ENCODE measurements around the gene B3GALT5.

B3GALT5 gene

GRCh38 chr21:39604951-39605350, 7.8 kb upstream of the B3GALT5 start:
- no peak for DNase-seq (ENCODE audit: low read depth in 2 of 2)

GRCh38 chr21:39610703-39611102, 2.0 kb upstream of the B3GALT5 start:
- no peak for DNase-seq (ENCODE audit: low read depth in 2 of 2)

- DNase-seq (ENCODE audit: low read depth in 2 of 2) = no peak
These were observed 1.1 kb upstream of the B3GALT5 start for GRCh38 chr21:39611551-39612190.

- DNase-seq (ENCODE audit: low read depth in 2 of 2) = no peak
These were observed 548 bp downstream of the B3GALT5 start for GRCh38 chr21:39613041-39613934.

DNA sequence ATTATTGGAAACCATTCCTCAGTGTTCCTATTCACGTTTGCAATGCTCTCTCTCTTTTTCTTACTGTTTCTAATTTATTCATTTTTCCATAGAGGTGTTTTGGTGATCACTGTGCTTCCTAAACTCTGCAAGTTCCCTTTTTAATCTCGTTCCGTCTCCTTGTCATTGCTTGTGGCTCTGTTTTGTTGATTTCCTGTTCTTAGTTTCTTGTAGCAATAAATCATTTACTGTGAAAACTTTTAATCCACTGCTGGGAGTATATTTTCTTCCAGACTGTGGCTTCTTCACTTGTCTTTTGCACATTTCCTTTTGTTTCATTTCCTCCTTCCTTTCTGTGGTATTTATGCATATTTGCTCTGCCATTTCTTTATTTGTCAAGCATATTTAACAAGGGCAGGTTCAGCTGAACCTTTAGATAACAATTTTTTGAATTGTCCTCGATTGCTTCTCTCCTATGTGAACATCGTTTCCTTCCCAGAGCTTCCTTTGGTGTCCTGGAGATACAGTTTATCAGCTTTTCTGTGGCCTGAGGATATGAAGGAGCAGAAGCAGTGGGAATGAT, 3.6 kb downstream of the B3GALT5 start:
- DNase-seq (ENCODE audit: low read depth in 2 of 2) = no peak

DNA sequence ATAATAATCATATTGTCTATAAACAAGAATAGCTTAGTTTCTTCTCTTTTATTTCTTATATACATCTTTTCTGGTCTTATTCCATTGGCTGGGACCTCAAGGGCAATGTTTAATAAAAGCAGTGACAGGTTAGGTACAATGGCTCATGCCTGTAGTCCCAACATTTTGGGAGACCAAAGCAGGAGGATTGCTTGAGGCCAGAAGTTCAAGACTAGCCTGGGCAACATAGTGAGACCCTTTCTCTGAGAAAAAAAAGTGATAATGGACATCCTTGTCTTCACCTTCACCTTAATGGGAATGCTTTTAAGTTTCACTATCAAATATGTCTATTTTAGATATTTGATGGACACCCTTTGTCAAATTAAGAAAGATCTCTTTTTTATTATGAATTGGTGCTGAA, 8.1 kb downstream of the B3GALT5 start:
- no peak for DNase-seq (ENCODE audit: low read depth in 2 of 2)

- DNase-seq (ENCODE audit: low read depth in 2 of 2) = no peak
These were observed 12.6 kb downstream of the B3GALT5 start for GRCh38 chr21:39625211-39625895.

- no peak for DNase-seq (ENCODE audit: low read depth in 2 of 2)
These were observed 15.6 kb downstream of the B3GALT5 start for GRCh38 chr21:39628385-39628784.

GRCh38 chr21:39630191-39630591, 17.5 kb downstream of the B3GALT5 start:
- DNase-seq (ENCODE audit: low read depth in 2 of 2) = no peak

GRCh38 chr21:39630827-39631226, 18.1 kb downstream of the B3GALT5 start:
- DNase-seq (ENCODE audit: low read depth in 2 of 2) = no peak

DNA sequence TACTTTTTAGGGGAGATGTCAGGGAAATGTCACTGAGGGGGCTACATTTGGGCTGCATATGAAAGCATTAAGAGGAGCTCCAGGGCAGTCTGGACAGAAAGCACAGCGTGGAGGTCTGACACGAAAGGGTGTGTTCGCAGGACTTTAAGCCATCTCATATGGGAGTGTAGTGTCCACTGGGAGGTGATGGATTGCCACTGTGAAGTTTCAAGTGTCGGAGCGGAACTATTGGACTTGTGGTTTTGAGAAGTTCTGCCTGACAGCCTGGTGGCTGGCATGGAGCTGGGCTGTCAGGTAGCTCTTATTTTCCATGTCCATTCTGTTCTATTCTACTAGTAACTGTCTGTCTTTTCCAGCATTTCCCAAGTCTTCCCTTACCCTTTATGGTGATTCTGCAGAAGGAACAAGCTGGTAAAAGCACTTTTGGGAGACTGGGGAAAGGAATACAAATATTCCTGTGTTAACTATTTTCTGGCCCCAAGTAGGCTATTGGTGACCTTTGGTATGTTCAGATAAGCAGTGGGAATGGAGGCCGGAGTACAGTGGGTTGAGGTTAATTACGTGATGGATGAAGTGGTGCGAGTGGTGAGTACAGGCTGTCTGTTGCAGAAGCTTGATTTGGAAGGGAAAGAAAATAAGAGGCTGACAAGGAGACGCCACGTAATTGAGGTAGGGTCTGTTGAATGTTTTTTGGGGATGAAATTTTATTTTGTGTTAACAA, 19.3 kb downstream of the B3GALT5 start:
- DNase-seq (ENCODE audit: low read depth in 2 of 2) = no peak

DNA sequence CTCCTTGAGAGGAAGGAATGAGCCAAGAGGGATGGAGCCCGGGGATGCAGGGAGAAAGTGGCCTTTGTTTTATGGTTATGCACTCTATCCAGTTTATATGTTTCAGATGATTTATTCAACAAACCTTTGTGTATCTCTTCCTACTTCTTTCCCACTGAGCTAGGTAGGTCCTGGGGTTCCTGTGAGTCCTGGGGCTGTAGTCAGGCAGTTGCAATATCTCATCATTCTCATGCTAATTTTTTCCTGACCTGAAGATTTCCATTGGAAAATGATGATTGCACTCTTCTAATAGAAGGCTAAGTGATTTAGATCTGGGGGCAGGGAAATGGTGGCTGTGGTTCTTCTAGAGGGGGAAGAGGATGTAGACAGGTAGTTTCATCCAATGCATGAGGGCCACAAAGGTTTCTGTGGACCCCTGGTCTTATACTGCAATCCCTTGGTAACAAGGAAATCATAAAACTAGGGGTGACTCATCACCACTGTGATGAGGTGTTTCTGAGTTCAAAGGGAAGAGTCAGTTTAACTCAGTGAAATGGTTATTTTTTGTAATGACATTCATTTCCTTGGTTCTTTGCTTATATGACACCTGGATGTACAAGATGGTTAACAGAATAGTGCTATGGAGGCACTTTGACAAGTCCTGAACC, 20.2 kb downstream of the B3GALT5 start:
- DNase-seq (ENCODE audit: low read depth in 2 of 2) = no peak

GRCh38 chr21:39633770-39634181, 21.0 kb downstream of the B3GALT5 start:
- DNase-seq (ENCODE audit: low read depth in 2 of 2) = no peak

DNA sequence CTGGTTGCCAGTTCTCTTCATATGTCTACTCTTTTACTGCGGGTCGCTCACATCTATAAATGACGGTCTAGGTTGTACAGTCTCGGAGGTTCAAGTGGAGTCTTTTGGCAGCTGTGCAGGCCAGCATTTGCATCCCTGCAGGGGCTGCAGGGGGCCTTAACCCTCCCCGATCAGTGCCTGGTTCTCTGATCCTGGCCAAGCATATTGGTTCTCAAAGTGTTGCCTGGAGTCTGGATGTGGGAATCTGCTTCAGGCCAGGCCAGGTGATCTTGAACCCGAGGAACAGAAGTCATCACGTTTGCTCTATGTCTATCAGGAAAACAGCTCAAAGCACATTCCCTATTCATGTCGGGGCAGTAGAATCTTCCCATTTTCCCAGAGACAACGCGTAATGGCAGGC, 21.8 kb downstream of the B3GALT5 start:
- no peak for DNase-seq (ENCODE audit: low read depth in 2 of 2)

- DNase-seq (ENCODE audit: low read depth in 2 of 2) = no peak
These were observed 24.6 kb downstream of the B3GALT5 start for GRCh38 chr21:39637197-39637970.

DNA sequence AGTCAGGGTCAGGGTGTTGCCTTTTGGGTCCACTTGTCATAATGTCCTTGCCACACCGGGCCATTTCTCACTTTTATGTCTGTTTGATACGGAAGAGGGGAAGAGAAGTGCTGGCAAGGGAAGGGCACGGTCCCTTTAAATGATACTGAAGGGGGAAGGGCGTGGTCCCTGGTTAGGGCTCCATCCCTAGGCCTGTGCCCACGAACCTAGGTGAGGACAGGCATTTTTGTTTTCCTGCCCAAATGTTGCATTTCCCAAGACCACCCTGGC, 25.2 kb downstream of the B3GALT5 start:
- DNase-seq (ENCODE audit: low read depth in 2 of 2) = no peak

DNA sequence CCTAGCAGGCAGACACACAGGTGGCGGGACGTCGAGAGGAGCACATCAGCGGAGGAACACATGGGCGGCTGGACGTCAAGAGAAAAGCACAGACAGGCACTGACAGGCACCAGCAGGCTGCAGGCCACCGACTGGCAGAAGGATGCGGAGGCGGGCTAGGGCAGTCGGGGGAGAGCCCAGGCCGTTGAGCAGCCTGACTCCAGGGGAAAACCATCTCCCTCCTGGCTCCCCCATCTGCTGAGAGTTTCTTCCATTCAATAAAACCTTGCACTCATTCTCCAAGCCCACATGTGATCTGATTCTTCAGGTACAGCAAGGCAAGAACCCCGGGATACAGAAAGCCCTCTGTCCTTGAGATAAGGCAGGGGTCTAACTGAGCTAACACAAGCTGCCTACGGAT, 25.5 kb downstream of the B3GALT5 start:
- no peak for DNase-seq (ENCODE audit: low read depth in 2 of 2)

DNA sequence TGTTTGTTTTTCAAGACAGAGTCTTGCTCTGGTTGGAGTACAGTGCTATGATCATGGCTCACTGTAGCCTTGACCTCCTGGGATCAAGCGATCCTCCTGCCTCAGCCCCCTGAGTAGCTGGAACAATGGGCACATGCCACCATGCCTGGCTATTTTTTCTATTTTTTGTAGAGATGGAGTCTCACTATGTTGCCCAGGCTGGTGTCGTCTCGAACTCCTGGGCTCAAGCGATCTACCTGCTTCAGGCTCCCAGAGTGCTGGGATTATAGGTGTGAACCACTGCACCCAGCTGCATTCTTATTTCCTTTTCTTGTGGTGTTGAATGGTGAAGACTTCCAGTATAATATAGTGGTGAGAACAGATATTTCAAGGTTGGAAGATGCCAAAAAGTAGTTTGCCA, 28.0 kb downstream of the B3GALT5 start:
- DNase-seq (ENCODE audit: low read depth in 2 of 2) = no peak

DNA sequence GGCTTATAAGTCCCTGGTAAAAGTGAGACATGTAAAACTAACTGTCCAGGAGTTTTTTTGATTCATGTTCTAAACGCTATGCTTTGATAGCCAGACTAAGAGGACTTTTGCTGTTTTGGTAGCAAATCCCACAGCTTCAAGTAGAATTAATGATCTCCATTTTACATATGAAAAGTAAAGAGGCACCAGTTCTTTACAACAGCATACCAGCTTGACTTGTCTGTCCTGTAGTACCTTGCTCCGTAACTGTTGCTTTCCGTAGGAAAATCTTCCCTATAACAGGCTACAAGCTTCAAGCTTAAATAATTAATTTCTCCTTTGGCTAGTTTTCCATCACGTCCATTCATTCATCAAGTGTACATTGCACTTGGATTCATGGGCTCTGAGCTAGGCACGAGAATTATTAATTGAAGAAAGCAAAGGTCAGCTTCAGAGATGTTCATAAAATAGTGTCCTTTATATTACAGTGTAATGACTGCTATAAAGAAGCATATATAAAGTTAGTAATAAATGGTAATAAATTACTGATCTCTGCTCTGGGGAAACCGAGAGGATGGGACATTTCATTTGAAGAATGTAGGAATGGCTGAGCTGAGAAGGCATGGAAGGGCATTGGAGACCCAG, 29.2 kb downstream of the B3GALT5 start:
- no peak for DNase-seq (ENCODE audit: low read depth in 2 of 2)

DNA sequence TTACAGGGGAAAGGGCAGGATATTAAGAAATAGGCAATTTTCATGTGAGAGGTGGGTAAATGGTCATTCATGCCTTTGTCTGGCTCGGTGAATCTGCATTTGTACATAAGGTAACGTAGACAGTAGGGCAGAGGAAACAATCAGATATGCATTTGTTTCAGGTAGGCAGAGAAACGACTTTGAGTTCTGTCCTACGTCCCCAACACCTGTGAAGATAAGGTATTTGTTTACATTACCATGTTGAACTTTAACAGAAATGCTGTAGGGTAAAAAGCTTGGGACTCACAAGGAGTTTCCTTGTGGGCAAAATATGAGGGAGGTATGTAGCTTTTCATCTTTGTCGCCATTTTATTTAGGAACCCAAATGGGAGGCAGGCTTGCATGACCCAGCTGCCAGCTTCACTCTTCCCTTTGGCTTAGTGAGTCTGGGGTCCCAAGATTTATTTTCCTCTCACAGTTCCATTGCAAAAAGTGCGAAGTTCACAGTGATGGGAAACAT, 31.4 kb downstream of the B3GALT5 start:
- DNase-seq (ENCODE audit: low read depth in 2 of 2) = no peak
